GM12878 (cell line): ENCODE results near the gene OAF. TPM values are rescaled to one million over a fixed set of nuclear protein-coding genes. Genes with fewer than 3 reads are reported as not detected.

ENCODE experiments used
- ATAC-seq: fragments of 200-7000 bp; cut with Tn5 transposase; 3 replicates; pipeline ENCODE4 v1.9.1; 2020; ENCODE audit warnings: mild to moderate bottlenecking, moderate library complexity
- BruUV-seq: library from RNA; stranded (reverse); fragments of 400-500 nt; replicated peaks from 2 replicates; lab custom pipeline; 2021; lab: Mats Ljungman, UMichigan
- CTCF ChIA-PET: fragments of 300-600 bp; sonication (Branson Sonifier 250); formaldehyde crosslinking; extraction: SDS; loops from one replicate; lab custom pipeline; 2021; ENCODE audit warnings: inconsistent platforms; lab: Yijun Ruan, JAX
- POLR2A ChIA-PET: fragments of 350-600 bp; formaldehyde crosslinking; extraction: SDS; loops from one replicate; lab custom pipeline; 2021; ENCODE audit warnings: inconsistent platforms; lab: Charles Lee
- RAD21 ChIA-PET: fragments of 300-600 bp; sonication (Branson Sonifier 250); formaldehyde crosslinking; loops from one replicate; lab custom pipeline; 2023; ENCODE audit warnings: antibody characterized with exemption; ENCODE audit not compliant: unreplicated experiment; lab: Charles Lee
- SMC1A ChIA-PET: fragments of 300-600 bp; sonication (Branson Sonifier 250); formaldehyde crosslinking; loops from one replicate; lab custom pipeline; 2023; ENCODE audit not compliant: unreplicated experiment, uncharacterized antibody; lab: Charles Lee
- DNase-seq: peaks from one replicate; pipeline ENCODE4 v3.0.0-alpha.2; 2011; ENCODE audit warnings: low read depth, low spot score
- FAIRE-seq: peaks from 3 replicates; lab custom pipeline; 2011; peaks lifted over from hg19 to GRCh38; lab: Jason Lieb, UNC
- H2AFZ ChIP-seq: 2 replicates; pipeline ENCODE4 v1.6.0; 2011; ENCODE audit warnings: low read depth, low read length, control low read depth; ENCODE audit not compliant: control insufficient read depth
- H3K27ac ChIP-seq: 2 replicates; pipeline ENCODE4 v1.5.1; 2011; ENCODE audit warnings: control low read depth; ENCODE audit not compliant: control insufficient read depth, insufficient read depth
- H3K27me3 ChIP-seq, 2 experiments: replicated peaks in 1 of 2; 2 replicates each; pipeline versions ENCODE4 v1.6.0 to v1.6.1; 2011; ENCODE audit warnings: low read length in 1 of 2; ENCODE audit not compliant: control insufficient read depth in 2 of 2, insufficient read depth in 2 of 2
- H3K36me3 ChIP-seq, 2 experiments: 2 replicates each; pipeline ENCODE4 v1.5.1; 2011; ENCODE audit warnings: low read length in 1 of 2; ENCODE audit not compliant: control insufficient read depth in 2 of 2, insufficient read depth in 2 of 2
- H3K4me1 ChIP-seq: 2 replicates; pipeline ENCODE4 v1.6.1; 2011; ENCODE audit warnings: mild to moderate bottlenecking, low read length, moderate library complexity, mixed read lengths; ENCODE audit not compliant: control insufficient read depth, insufficient read depth
- H3K4me2 ChIP-seq: 2 replicates; pipeline ENCODE4 v1.6.0; 2011; ENCODE audit warnings: control low read depth; ENCODE audit not compliant: control insufficient read depth, insufficient read depth
- H3K4me3 ChIP-seq: fragments of 200-600 bp; sonication (generic); 2 replicates; pipeline ENCODE4 v1.5.1; 2016
- H3K79me2 ChIP-seq: 2 replicates; pipeline ENCODE4 v1.6.0; 2011; ENCODE audit warnings: low read length; ENCODE audit not compliant: control insufficient read depth, insufficient read depth
- H3K9ac ChIP-seq: 2 replicates; pipeline ENCODE4 v1.8.0; 2011; ENCODE audit warnings: low read length, control low read depth, mixed read lengths; ENCODE audit not compliant: control insufficient read depth, insufficient read depth
- H3K9me3 ChIP-seq: replicated peaks from 3 replicates; pipeline ENCODE4 v1.5.1; 2011; ENCODE audit warnings: mild to moderate bottlenecking, low read length; ENCODE audit not compliant: control insufficient read depth, insufficient read depth
- H4K20me1 ChIP-seq: 2 replicates; pipeline ENCODE4 v1.6.0; 2011; ENCODE audit not compliant: control insufficient read depth, insufficient read depth
- CREM ChIP-seq: IDR thresholded peaks from 2 replicates; pipeline ENCODE4 v1.6.1; 2014; ENCODE audit warnings: antibody characterized with exemption, low read depth
- FOS ChIP-seq: IDR thresholded peaks from 3 replicates; pipeline ENCODE4 v1.6.1; 2011; ENCODE audit warnings: borderline replicate concordance; ENCODE audit not compliant: insufficient read length; ENCODE audit errors: extremely low read depth
- HCFC1 ChIP-seq: fragments of 150-350 bp; IDR thresholded peaks from 2 replicates; pipeline ENCODE4 v1.6.1; 2014; ENCODE audit warnings: low read length
- HDGF ChIP-seq: fragments of 450-650 bp; IDR thresholded peaks from 2 replicates; pipeline ENCODE4 v1.6.1; 2016; ENCODE audit warnings: antibody characterized with exemption
- IRF5 ChIP-seq: fragments of 450-650 bp; IDR thresholded peaks from 2 replicates; pipeline ENCODE4 v1.6.1; 2017; ENCODE audit warnings: borderline replicate concordance
- MTA2 ChIP-seq: fragments of 450-650 bp; IDR thresholded peaks from 2 replicates; pipeline ENCODE4 v1.6.1; 2016; ENCODE audit warnings: low read depth, mild to moderate bottlenecking, moderate library complexity
- NR2C1 ChIP-seq: fragments of 450-650 bp; IDR thresholded peaks from 2 replicates; pipeline ENCODE4 v1.6.1; 2017; ENCODE audit warnings: antibody characterized with exemption, mild to moderate bottlenecking, moderate library complexity
- NRF1 ChIP-seq: conservative IDR thresholded peaks from 2 replicates; pipeline ENCODE4 v1.6.1; 2011; ENCODE audit warnings: mild to moderate bottlenecking, low read depth, low read length, improper control_type of control experiment
- PAX5 ChIP-seq: IDR thresholded peaks from 2 replicates; pipeline ENCODE4 v1.6.1; 2011; ENCODE audit warnings: low read depth, low read length, borderline replicate concordance
- PBX3 ChIP-seq: IDR thresholded peaks from 2 replicates; pipeline ENCODE4 v1.6.1; 2011; ENCODE audit warnings: mild to moderate bottlenecking, low read depth, low read length, moderate library complexity; ENCODE audit not compliant: insufficient replicate concordance
- RCOR1 ChIP-seq: conservative IDR thresholded peaks from 2 replicates; pipeline ENCODE4 v1.6.1; 2012; ENCODE audit warnings: low read depth, low read length, improper control_type of control experiment
- SP1 ChIP-seq: IDR thresholded peaks from one replicate; pipeline ENCODE4 v1.6.1; 2011; ENCODE audit warnings: low read depth, low read length
- TAF1 ChIP-seq: IDR thresholded peaks from 2 replicates; pipeline ENCODE4 v1.6.1; 2011; ENCODE audit warnings: mild to moderate bottlenecking, low read depth, low read length, borderline replicate concordance
- ZNF622 ChIP-seq: fragments of 450-650 bp; IDR thresholded peaks from 2 replicates; pipeline ENCODE4 v1.6.1; 2017; ENCODE audit warnings: mild to moderate bottlenecking, inconsistent platforms
- ZSCAN29 ChIP-seq: fragments of 450-650 bp; IDR thresholded peaks from 2 replicates; pipeline ENCODE4 v1.6.1; 2017; ENCODE audit warnings: mild to moderate bottlenecking, moderate library complexity
- WGBS: methylation state at CpG from one replicate; pipeline ENCODE4 v1.1.6; 2016; ENCODE audit warnings: low lambda C conversion rate; ENCODE audit not compliant: insufficient replicate concordance, insufficient coverage; ENCODE audit errors: missing lambda C conversion rate; 5-methylcytosine and 5-hydroxymethylcytosine counted together
- in situ Hi-C: fragments of 300-500 bp; cut with MboI; formaldehyde crosslinking; loops from 9 replicates; pipeline ENCODE4 v1.14.3; 2018; ENCODE audit warnings: mixed read lengths
- intact Hi-C: fragments of 100-400 bp; cut with micrococcal nuclease; formaldehyde crosslinking; loops from one replicate; pipeline ENCODE4 v1.14.2; 2022; ENCODE audit not compliant: unreplicated experiment
- polyA plus RNA-seq, 11 experiments: library from polyadenylated mRNA; depleted of rRNA in 4 of 11; unstranded in 6 of 11; stranded (reverse) in 5 of 11; fragments of >200 nt; fragmentation: Nextera tagmentation in 4 of 11; fragmentation: Illumina TruSeq in 1 of 11; extraction: Ambion mirVana in 4 of 11; extraction: Trizol in 1 of 11; gene quantifications; 1 replicate in 1 of 11; 2 replicates in 10 of 11; pipeline versions ENCODE4 v1.2.1 to v1.2.3, GENCODE V29; 2011 to 2016; ENCODE audit warnings: inconsistent platforms in 2 of 11, missing spikeins in 2 of 11, low read depth in 1 of 11
- total RNA-seq, 4 experiments: library from RNA; depleted of rRNA in 3 of 4; stranded (reverse); fragments of >200 nt in 3 of 4; fragmentation: Illumina TruSeq in 1 of 4; extraction: Trizol in 1 of 4; gene quantifications; 2 replicates each; pipeline versions ENCODE4 v1.2.1 to v1.2.3, GENCODE V29; 2013 to 2021
- TF ChIP-seq, protein P1 (sequence below): IDR thresholded peaks from 2 replicates; pipeline ENCODE4 v1.6.1; 2012; ENCODE audit warnings: low read depth, low read length, improper control_type of control experiment

Gene OAF
- total and polyA plus RNA-seq, 10 of the 15 experiments (the other 5 are each of a cell fraction or from before 2014, with no cell fraction given): 0.10 to 4.7 (median 1.1) TPM

- ChIA-PET POLR2A (no interaction called here), CTCF (interaction anchor here (1.2 to 1.9 kb wide), 2 partner anchors 117 to 119 kb away, joined by 3 to 4 read pairs; no protein-coding TSS in a partner anchor), SMC1A (interaction anchor here (0.7 kb wide), 1 partner anchor 9 kb away, joined by 3 read pairs; no protein-coding TSS in a partner anchor), RAD21 (no interaction called here)
- Histone ChIP-seq H3K4me2 (no peak overlapping the region), H3K9me3 (no peaks in the 10 kb centered on the region), H3K79me2 (no peaks in the 10 kb centered on the region), H4K20me1 (no peaks in the 10 kb centered on the region), H3K9ac (no peak overlapping the region), H3K4me3 (no peak overlapping the region), H3K27ac (no peak overlapping the region), H3K27me3 (no peaks in the 10 kb centered on the region; a peak in 1 of 4 replicates), H3K36me3 (no peaks in the 10 kb centered on the region)
- in situ Hi-C loops (no loop called here), intact Hi-C loops (no loop called here)
- TF ChIP-seq, protein P1, sequence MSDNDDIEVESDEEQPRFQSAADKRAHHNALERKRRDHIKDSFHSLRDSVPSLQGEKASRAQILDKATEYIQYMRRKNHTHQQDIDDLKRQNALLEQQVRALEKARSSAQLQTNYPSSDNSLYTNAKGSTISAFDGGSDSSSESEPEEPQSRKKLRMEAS: no peak
- no peak for TF ChIP-seq TAF1
- no peak for TF ChIP-seq FOS
- TF ChIP-seq ZSCAN29: no peak
- TF ChIP-seq NRF1: no peak
- TF ChIP-seq HDGF: no peak
- no peak for TF ChIP-seq HCFC1
- no peak for TF ChIP-seq RCOR1
- no peak for TF ChIP-seq PBX3
- no peak for TF ChIP-seq MTA2
- TF ChIP-seq PAX5: no peak
- no peak for TF ChIP-seq ZNF622
- TF ChIP-seq IRF5: no peak
- TF ChIP-seq SP1: no peak
- TF ChIP-seq NR2C1: no peak
- no peak for TF ChIP-seq CREM
- TF ChIP-seq, all 136 proteins: peak for 0
- H2AFZ ChIP-seq: no peak overlapping the region
- peaks cover 8% of the 10 kb centered on the region for H3K4me1 ChIP-seq
- BruUV-seq: no TSS peak
- ATAC-seq (no peak), DNase-seq (no peak), FAIRE-seq (no peak)
- WGBS: 27% methylated on average over 11 of the region's 11 CpGs
These were observed 26.4 kb upstream of the OAF start for GRCh38 chr11:120184371-120184945.
